ENCODE results near the gene CLEC14A. TPM values are rescaled to one million over a fixed set of nuclear protein-coding genes. Genes with fewer than 3 reads are reported as not detected.

The CLEC14A gene
- polyA plus RNA-seq, 3 donors = 11.9 to 16.0 (median 15.1) TPM

DNA sequence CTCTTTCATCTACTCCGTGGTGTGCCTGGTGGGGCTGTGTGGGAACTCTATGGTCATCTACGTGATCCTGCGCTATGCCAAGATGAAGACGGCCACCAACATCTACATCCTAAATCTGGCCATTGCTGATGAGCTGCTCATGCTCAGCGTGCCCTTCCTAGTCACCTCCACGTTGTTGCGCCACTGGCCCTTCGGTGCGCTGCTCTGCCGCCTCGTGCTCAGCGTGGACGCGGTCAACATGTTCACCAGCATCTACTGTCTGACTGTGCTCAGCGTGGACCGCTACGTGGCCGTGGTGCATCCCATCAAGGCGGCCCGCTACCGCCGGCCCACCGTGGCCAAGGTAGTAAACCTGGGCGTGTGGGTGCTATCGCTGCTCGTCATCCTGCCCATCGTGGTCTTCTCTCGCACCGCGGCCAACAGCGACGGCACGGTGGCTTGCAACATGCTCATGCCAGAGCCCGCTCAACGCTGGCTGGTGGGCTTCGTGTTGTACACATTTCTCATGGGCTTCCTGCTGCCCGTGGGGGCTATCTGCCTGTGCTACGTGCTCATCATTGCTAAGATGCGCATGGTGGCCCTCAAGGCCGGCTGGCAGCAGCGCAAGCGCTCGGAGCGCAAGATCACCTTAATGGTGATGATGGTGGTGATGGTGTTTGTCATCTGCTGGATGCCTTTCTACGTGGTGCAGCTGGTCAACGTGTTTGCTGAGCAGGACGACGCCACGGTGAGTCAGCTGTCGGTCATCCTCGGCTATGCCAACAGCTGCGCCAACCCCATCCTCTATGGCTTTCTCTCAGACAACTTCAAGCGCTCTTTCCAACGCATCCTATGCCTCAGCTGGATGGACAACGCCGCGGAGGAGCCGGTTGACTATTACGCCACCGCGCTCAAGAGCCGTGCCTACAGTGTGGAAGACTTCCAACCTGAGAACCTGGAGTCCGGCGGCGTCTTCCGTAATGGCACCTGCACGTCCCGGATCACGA, 46.0 kb downstream of the CLEC14A start:
- DNase-seq (ENCODE audit: extremely low read depth in 1 of 11, low read depth in 9 of 11, low spot score in 4 of 11) = no peak

DNA sequence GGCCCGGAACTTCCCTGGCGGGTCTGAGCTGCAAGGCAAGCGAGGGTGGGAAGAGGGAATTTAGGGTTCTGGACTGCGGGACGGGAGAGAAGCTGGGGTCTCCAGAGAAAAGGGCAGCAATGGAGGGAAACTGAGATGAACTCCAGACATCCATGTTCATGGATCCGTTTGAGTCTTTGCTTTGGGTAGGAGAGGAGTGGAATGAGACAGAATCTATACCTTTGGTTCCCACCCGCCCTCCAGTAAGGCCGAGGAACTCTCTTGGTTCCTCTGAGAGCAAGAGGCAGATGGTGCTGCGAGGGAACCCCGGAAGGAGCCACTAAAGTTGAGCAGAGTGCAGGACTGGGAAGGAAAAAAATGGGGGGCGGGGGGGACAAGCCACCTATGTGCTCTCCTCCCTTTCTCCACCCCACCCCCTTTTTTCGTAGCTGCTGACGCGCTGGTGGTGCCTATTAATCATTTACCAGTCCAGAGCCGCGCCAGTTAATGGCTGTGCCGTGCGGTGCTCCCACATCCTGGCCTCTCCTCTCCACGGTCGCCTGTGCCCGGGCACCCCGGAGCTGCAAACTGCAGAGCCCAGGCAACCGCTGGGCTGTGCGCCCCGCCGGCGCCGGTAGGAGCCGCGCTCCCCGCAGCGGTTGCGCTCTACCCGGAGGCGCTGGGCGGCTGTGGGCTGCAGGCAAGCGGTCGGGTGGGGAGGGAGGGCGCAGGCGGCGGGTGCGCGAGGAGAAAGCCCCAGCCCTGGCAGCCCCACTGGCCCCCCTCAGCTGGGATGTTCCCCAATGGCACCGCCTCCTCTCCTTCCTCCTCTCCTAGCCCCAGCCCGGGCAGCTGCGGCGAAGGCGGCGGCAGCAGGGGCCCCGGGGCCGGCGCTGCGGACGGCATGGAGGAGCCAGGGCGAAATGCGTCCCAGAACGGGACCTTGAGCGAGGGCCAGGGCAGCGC, 47.0 kb downstream of the CLEC14A start:
- DNase-seq (ENCODE audit: extremely low read depth in 1 of 11, low read depth in 9 of 11, low spot score in 4 of 11) = peak in 3 of 11 donors; percentile 37 to 55 (median 38)

DNA sequence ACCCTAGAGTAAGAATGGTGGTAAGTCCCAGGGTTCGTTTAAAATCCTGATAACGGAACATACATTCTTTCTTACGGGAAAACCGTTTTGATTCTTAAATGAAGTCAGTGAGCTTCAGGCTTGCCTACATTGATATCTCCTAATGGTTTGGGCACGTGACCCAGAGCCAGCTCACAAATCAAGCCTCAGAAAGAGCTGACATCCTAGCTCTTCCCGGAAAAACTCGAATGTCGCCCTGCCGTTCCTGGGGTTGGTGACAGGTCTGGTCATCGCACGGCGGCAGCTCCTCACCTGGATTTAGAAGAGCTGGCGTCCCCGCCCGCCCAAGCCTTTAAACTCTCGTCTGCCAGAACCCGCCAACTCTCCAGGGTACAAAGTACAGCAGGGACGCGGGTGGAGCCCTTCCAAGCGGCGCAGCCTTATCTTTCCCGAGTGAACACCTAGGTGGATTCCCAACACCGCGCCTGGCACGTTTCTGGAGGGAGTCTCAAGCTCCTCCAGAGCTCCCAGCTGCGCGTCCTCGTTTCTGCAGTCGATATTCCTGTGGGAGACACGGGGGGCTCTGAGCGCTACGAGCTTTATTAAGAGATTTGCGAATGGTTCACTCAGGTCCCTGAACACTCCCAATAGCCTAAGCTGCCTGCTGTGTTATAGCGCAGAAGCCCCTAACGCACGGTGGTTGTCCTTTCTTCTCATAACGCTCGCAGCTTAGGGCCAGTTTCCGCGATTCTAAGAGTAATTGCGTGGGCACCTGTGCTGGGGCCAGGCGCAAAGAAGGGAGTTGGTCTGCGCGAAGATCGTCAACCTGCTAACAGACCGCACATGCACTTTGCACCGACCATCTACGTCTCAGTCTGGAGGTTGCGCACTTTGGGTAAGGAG, 47.9 kb downstream of the CLEC14A start, which contains the start of gene SSTR1:
Gene SSTR1, plus strand, starts transcription at position 169 of the 882 bp plus-strand sequence. CDS start 1,486 bp downstream, outside the sequence.
- DNase-seq (ENCODE audit: extremely low read depth in 1 of 11, low read depth in 9 of 11, low spot score in 4 of 11) = no peak

DNA sequence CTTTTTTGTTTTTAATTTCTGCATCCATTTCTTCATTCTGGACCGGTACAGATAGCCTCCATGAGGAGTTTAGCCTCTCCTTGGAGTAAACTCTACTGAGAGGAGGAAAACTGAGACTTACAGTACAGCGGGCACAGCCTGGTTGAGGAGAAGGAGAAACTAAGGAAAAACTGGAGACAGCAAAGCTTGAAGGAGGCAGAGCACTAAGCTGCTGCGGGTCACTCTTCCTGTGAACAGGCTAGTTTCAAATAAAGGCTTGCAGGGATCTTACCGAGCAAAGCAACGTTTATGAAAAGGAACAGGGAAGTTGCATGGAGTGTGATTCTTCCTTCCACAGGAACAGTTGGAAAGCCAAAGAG, 48.5 kb downstream of the CLEC14A start:
- no peak for DNase-seq (ENCODE audit: extremely low read depth in 1 of 11, low read depth in 9 of 11, low spot score in 4 of 11)

DNA sequence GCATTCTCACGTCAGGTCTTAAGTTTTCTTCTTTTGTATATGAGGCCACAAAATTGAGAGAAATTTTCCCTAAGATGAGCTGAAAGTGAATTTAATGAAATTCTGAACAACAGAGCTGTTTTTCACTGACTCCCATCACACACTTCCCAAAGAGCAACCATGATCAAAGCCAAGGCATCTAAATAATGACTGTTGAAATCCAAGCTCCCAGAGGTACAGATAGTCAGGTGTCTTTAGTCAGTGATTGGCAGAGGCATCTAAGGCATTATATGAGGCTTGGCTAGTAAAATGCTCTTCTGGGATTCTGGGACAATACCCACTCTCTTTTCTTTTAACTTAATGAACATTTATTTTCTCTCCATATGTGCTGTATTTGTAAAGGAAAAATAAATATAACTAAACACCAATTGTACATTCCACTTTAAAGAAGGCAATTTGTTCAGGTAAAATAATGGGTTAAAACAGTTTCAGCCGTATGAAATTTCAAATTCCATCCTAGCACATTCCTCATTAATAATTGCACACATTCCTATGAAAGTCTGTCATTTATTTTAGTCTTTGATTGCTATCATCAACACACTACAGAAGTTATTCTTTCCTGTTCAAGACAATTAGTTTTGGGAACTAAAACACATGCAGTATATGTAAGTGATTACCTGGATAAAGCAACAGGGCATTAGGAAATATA, 49.1 kb downstream of the CLEC14A start:
- no peak for DNase-seq (ENCODE audit: extremely low read depth in 1 of 11, low read depth in 9 of 11, low spot score in 4 of 11)

DNA sequence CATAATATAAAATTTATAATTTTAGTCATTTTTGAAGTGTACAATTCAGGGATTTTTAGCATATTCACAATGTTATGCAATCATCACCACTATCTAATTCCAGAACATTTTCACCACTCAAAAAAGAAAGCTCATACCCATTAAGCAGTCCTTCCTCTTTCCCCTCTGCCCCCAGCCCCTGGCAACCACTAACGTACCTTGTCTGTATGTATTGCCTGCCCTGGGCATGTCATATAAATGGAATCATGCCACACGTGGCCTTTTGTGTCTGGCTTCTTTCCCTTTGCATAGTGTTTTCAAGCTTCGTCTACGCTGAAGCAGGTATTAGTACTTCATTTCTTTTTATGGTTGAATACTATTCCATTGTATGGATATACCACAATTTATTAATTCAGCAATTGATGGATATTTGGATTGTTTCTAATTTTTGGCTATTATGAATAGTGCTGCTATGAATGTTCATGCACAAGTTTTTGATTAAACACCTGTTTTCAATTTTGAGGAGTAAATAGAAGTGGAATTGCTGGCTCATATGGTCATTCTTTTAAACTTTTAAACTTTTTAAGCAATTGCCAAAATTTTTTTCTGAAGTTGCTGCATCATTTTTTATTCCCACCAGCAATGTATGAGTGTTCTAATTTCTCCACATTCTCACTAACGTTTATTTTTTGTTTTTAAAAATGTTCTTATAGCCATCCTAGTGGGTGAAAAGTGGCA, 49.8 kb downstream of the CLEC14A start:
- DNase-seq (ENCODE audit: extremely low read depth in 1 of 11, low read depth in 9 of 11, low spot score in 4 of 11) = no peak

DNA sequence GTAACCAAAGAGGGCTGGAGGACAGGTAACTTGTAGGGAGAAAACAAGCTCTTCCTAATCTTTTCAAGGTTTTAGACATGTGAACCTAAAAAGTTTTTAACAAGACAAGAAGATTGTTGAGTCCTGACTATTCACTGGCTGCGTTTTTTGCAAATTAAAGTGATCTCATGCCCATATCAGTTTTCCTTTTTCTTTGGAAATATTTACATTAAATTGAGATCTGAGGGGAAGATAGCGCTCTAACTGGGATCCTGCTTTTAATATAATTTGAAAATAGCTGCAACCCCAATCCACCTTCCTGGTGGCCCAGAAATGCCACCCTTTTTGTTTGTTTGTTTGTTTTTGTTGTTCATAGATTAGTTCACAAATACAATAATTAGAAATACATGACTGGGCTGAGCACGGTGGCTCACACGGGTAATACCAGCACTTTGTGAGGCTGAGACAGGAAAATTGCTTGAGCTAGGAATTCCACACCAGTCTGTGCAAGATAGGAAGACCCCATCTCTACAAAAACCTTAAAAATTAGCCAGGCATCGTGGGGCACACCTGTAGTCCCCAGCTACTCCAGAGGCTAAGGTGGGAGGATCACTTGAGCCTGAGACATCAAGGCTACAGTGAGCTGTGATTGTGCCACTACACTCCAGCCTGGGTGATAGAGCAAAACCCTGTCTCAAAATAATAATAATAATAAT, 50.6 kb downstream of the CLEC14A start:
- no peak for DNase-seq (ENCODE audit: extremely low read depth in 1 of 11, low read depth in 9 of 11, low spot score in 4 of 11)

DNA sequence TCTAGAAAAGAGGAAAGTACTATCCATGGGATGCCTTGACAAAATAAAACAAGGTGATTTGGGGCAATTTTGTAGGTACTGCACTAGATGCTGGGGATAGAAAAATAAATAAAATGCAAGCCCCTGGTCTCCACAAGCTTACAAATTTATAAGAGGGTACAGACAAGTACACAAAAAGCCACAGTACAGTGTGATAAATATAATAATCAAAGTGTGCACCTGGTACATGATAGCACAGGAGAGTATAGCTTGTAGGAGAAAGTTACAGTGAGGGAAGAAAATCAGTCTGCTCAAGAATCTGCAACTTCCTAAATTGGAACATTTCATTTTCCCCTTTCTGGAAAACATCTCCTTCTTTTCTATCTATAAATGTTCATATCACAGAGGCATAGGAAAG, 51.2 kb downstream of the CLEC14A start:
- no peak for DNase-seq (ENCODE audit: extremely low read depth in 1 of 11, low read depth in 9 of 11, low spot score in 4 of 11)

Other genes starting within 250 kb of the CLEC14A start
- 1 to 10 TPM; 1.8 to 2.1 (median 2.1) TPM for gene SSTR1, start 48.2 kb downstream of the CLEC14A start, polyA plus RNA-seq (ENCODE audit: insufficient read length in 3 of 3)